Measurements from ENCODE around the gene ITGA11.

- TF ChIP-seq CTCF (IDR thresholded peaks at IDR 0.05) (no peak), POLR2A (IDR thresholded peaks at IDR 0.05) (no peak)
Measured at GRCh38 chr15:68345481-68345880, 86.5 kb downstream of the ITGA11 start.

Measured in stomach (tissue), 4 donors.